8988T (cell line): ENCODE results near the gene FOLR2.

Source experiments
- DNase-seq: peaks from one replicate; pipeline ENCODE4 v3.0.0; 2011

The FOLR2 gene

GRCh38 chr11:72208281-72208680 lies 8.3 kb upstream of the FOLR2 start:
- DNase-seq: no peak

- DNase-seq: no peak
Measured at GRCh38 chr11:72209101-72209500, 7.5 kb upstream of the FOLR2 start.

GRCh38 chr11:72217841-72218240 lies 1.2 kb downstream of the FOLR2 start:
- DNase-seq: no peak

GRCh38 chr11:72218251-72218745 lies 1.7 kb downstream of the FOLR2 start:
- DNase-seq: no peak

- DNase-seq: no peak
Measured at GRCh38 chr11:72220696-72221363, 4.2 kb downstream of the FOLR2 start.

- no peak for DNase-seq
Measured at GRCh38 chr11:72221386-72222075, 4.9 kb downstream of the FOLR2 start.

- no peak for DNase-seq
Measured at GRCh38 chr11:72222106-72222891, 5.7 kb downstream of the FOLR2 start.

GRCh38 chr11:72222907-72223614 lies 6.5 kb downstream of the FOLR2 start:
- peak; percentile 81 for DNase-seq

GRCh38 chr11:72223615-72224563 lies 7.3 kb downstream of the FOLR2 start:
- peak; percentile 50 for DNase-seq

- peak; percentile 39 for DNase-seq
Measured at GRCh38 chr11:72224564-72225410, 8.2 kb downstream of the FOLR2 start, which contains the start of gene INPPL1. INPPL1 (plus strand) TSS chr11:72224767; CDS start chr11:72224985, 218 bp downstream.

GRCh38 chr11:72225411-72225951 lies 8.9 kb downstream of the FOLR2 start:
- peak; percentile 38 for DNase-seq

GRCh38 chr11:72226701-72227100 lies 10.1 kb downstream of the FOLR2 start:
- no peak for DNase-seq

- no peak for DNase-seq
Measured at GRCh38 chr11:72227316-72228228, 11.0 kb downstream of the FOLR2 start.

- no peak for DNase-seq
Measured at GRCh38 chr11:72228229-72228843, 11.7 kb downstream of the FOLR2 start.

- no peak for DNase-seq
Measured at GRCh38 chr11:72228844-72229231, 12.2 kb downstream of the FOLR2 start.

GRCh38 chr11:72229336-72229924 lies 12.8 kb downstream of the FOLR2 start:
- DNase-seq: no peak

GRCh38 chr11:72229925-72230763 lies 13.6 kb downstream of the FOLR2 start:
- no peak for DNase-seq
